WTC11 (cell line): ENCODE measurements around the gene CLDN6. TPM values are rescaled to one million over a fixed set of nuclear protein-coding genes. Genes with fewer than 3 reads are reported as not detected.

Source experiments
- ATAC-seq: fragments of 200-7000 bp; cut with Tn5 transposase; 2 replicates; pipeline ENCODE4 v1.10.0; 2021; ENCODE audit warnings: mild to moderate bottlenecking, moderate library complexity
- CTCF ChIA-PET: fragments of 300-600 bp; sonication (Branson Sonifier 250); formaldehyde crosslinking; loops from one replicate; lab custom pipeline; 2021; ENCODE audit warnings: antibody characterized with exemption; lab: Charles Lee
- POLR2A ChIA-PET: fragments of 350-600 bp; sonication (Branson Sonifier 250); formaldehyde crosslinking; loops from one replicate; lab custom pipeline; 2021; ENCODE audit warnings: antibody characterized with exemption; lab: Charles Lee
- DNase-seq: peaks from one replicate; pipeline ENCODE4 v3.0.0; 2021; ENCODE audit warnings: low spot score
- H3K27ac Mint-ChIP-seq: 2 replicates; pipeline ENCODE4 v1.8.0; 2021; ENCODE audit warnings: mixed read lengths
- H3K27me3 Mint-ChIP-seq: 2 replicates; pipeline ENCODE4 v1.8.0; 2021; ENCODE audit warnings: low read depth, mild to moderate bottlenecking, moderate library complexity, mixed read lengths
- H3K36me3 Mint-ChIP-seq: 2 replicates; pipeline ENCODE4 v1.8.0; 2021; ENCODE audit warnings: mixed read lengths
- H3K4me1 Mint-ChIP-seq: 2 replicates; pipeline ENCODE4 v1.8.0; 2022; ENCODE audit warnings: mixed read lengths
- H3K4me3 Mint-ChIP-seq: 2 replicates; pipeline ENCODE4 v1.8.0; 2021; ENCODE audit warnings: mild to moderate bottlenecking, moderate library complexity, mixed read lengths
- H3K9me3 Mint-ChIP-seq: 2 replicates; pipeline ENCODE4 v1.8.0; 2021; ENCODE audit warnings: mixed read lengths
- ATF3 ChIP-seq: sonication (generic); formaldehyde crosslinking; conservative IDR thresholded peaks from 2 replicates; pipeline ENCODE4 v1.8.1; 2022; ENCODE audit warnings: mild to moderate bottlenecking, missing genetic modification reagents
- ATF6 ChIP-seq: sonication (generic); formaldehyde crosslinking; IDR thresholded peaks from 2 replicates; pipeline ENCODE4 v1.8.1; 2023; ENCODE audit warnings: mild to moderate bottlenecking, missing genetic modification reagents
- CDX4 ChIP-seq: fragments of 250-450 bp; sonication (Bioruptor Pico); IDR thresholded peaks from 2 replicates; pipeline ENCODE4 v1.9.0; 2021; ENCODE audit warnings: moderate library complexity, mild to moderate bottlenecking, inconsistent platforms, borderline replicate concordance
- CREM ChIP-seq: sonication (generic); formaldehyde crosslinking; IDR thresholded peaks from 2 replicates; pipeline ENCODE4 v1.8.1; 2022; ENCODE audit warnings: mild to moderate bottlenecking, missing genetic modification reagents, moderate library complexity
- E2F4 ChIP-seq: sonication (generic); formaldehyde crosslinking; IDR thresholded peaks from 2 replicates; pipeline ENCODE4 v1.8.1; 2022; ENCODE audit warnings: low read depth, mild to moderate bottlenecking, moderate library complexity, missing genetic modification reagents, borderline replicate concordance
- E2F5 ChIP-seq: sonication (generic); formaldehyde crosslinking; IDR thresholded peaks from 2 replicates; pipeline ENCODE4 v1.8.1; 2022; ENCODE audit warnings: mild to moderate bottlenecking, moderate library complexity, missing genetic modification reagents
- ELF4 ChIP-seq: sonication (generic); formaldehyde crosslinking; IDR thresholded peaks from 2 replicates; pipeline ENCODE4 v1.8.1; 2022; ENCODE audit warnings: low read depth, mild to moderate bottlenecking, moderate library complexity, missing genetic modification reagents
- ETV6 ChIP-seq: sonication (generic); formaldehyde crosslinking; IDR thresholded peaks from 2 replicates; pipeline ENCODE4 v1.8.1; 2022; ENCODE audit warnings: mild to moderate bottlenecking, missing genetic modification reagents
- JUN ChIP-seq: sonication (generic); formaldehyde crosslinking; IDR thresholded peaks from 2 replicates; pipeline ENCODE4 v1.8.0; 2023; ENCODE audit warnings: mild to moderate bottlenecking, missing genetic modification reagents
- NFATC4 ChIP-seq: fragments of 250-450 bp; sonication (Bioruptor Pico); IDR thresholded peaks from 2 replicates; pipeline ENCODE4 v1.9.0; 2021; ENCODE audit warnings: mild to moderate bottlenecking
- SP1 ChIP-seq: sonication (generic); formaldehyde crosslinking; conservative IDR thresholded peaks from 2 replicates; pipeline ENCODE4 v1.8.1; 2022; ENCODE audit warnings: missing genetic modification reagents
- TEAD1 ChIP-seq: sonication (generic); formaldehyde crosslinking; IDR thresholded peaks from 2 replicates; pipeline ENCODE4 v1.8.0; 2022; ENCODE audit warnings: mild to moderate bottlenecking, missing genetic modification reagents
- TP53 ChIP-seq: sonication (generic); formaldehyde crosslinking; IDR thresholded peaks from 2 replicates; pipeline ENCODE4 v1.8.1; 2023; ENCODE audit warnings: mild to moderate bottlenecking, missing genetic modification reagents
- USF1 ChIP-seq: sonication (generic); formaldehyde crosslinking; IDR thresholded peaks from 2 replicates; pipeline ENCODE4 v1.8.0; 2022; ENCODE audit warnings: mild to moderate bottlenecking, missing genetic modification reagents
- ZBTB21 ChIP-seq: sonication (generic); formaldehyde crosslinking; IDR thresholded peaks from 2 replicates; pipeline ENCODE4 v1.8.1; 2023; ENCODE audit warnings: mild to moderate bottlenecking, missing genetic modification reagents, borderline replicate concordance
- ZNF121 ChIP-seq: sonication (generic); formaldehyde crosslinking; IDR thresholded peaks from 2 replicates; pipeline ENCODE4 v1.8.0; 2023; ENCODE audit warnings: missing genetic modification reagents
- ZNF138 ChIP-seq: sonication (generic); formaldehyde crosslinking; conservative IDR thresholded peaks from 2 replicates; pipeline ENCODE4 v1.8.1; 2022; ENCODE audit warnings: mild to moderate bottlenecking, moderate library complexity, missing genetic modification reagents
- ZNF281 ChIP-seq: sonication (generic); formaldehyde crosslinking; IDR thresholded peaks from 2 replicates; pipeline ENCODE4 v1.8.0; 2023; ENCODE audit warnings: mild to moderate bottlenecking, missing genetic modification reagents
- ZNF317 ChIP-seq: sonication (generic); formaldehyde crosslinking; IDR thresholded peaks from 2 replicates; pipeline ENCODE4 v1.8.1; 2023; ENCODE audit warnings: low read depth, mild to moderate bottlenecking, moderate library complexity, missing genetic modification reagents, borderline replicate concordance
- ZNF532 ChIP-seq: fragments of 250-450 bp; sonication (Bioruptor Pico); IDR thresholded peaks from 2 replicates; pipeline ENCODE4 v1.9.0; 2021; ENCODE audit warnings: mild to moderate bottlenecking, borderline replicate concordance
- total RNA-seq: library from RNA; stranded (reverse); gene quantifications from 3 replicates; pipeline ENCODE4 v1.2.3, GENCODE V29; 2021

The CLDN6 gene
- total RNA-seq, 1 experiment from 2014 or later, result 746 TPM

- H3K27ac Mint-ChIP-seq, result no peak overlapping the region
- ChIA-PET CTCF (interaction anchor here (0.9 to 2.0 kb wide), 5 partner anchors 15 to 74 kb away, joined by 3 to 8 read pairs (median 3); no protein-coding TSS in a partner anchor), POLR2A (no interaction called here)
- peaks cover 39% of the 10 kb centered on the region for H3K4me1 Mint-ChIP-seq
- ATAC-seq (no peak), DNase-seq (no peak)
- TF ChIP-seq ZNF121 (no peak), TP53 (no peak), TEAD1 (CRISPR knock-in tag) (no peak), E2F5 (no peak), ETV6 (CRISPR knock-in tag) (no peak), ELF4 (CRISPR knock-in tag) (no peak), E2F4 (no peak), ATF3 (CRISPR knock-in tag) (no peak), JUN (CRISPR knock-in tag) (no peak)
- peaks cover 6% of the 10 kb centered on the region; the same call in 1 of the 2 replicates for H3K27me3 Mint-ChIP-seq
- H3K4me3 Mint-ChIP-seq, result no peak overlapping the region
- H3K9me3 Mint-ChIP-seq, result no peaks in the 10 kb centered on the region
- no peaks in the 10 kb centered on the region for H3K36me3 Mint-ChIP-seq
Observed at GRCh38 chr16:2985462-2985861, 32.5 kb downstream of the CLDN6 start.

GRCh38 chr16:2983706-2984136, 34.3 kb downstream of the CLDN6 start:
- POLR2A ChIA-PET, result interaction anchor here (1.0 to 1.5 kb wide), 2 partner anchors 9 to 24 kb away, joined by 3 to 4 read pairs; no protein-coding TSS in a partner anchor
- Mint-ChIP-seq H3K27ac (0 out of 2 replicates have a peak overlapping the region, but pooled peaks have one; percentile 53), H3K9me3 (no peaks in the 10 kb centered on the region), H3K36me3 (no peaks in the 10 kb centered on the region), H3K27me3 (peaks cover 6% of the 10 kb centered on the region; the same call in 1 of the 2 replicates), H3K4me3 (peak overlapping the region; percentile 45), H3K4me1 (peaks cover 26% of the 10 kb centered on the region)
- CTCF ChIA-PET, result interaction anchor here (0.9 to 3.9 kb wide), 11 partner anchors 12 to 132 kb away, joined by 3 to 43 read pairs (median 5); partner anchors contain the start of gene KREMEN2
- DNase-seq, result peak; percentile 92
- ATAC-seq, result peak; percentile 31
- no peak for TF ChIP-seq ZNF317 (CRISPR knock-in tag)
- no peak for TF ChIP-seq ZNF532 (CRISPR knock-in tag)
- TF ChIP-seq ZBTB21, result no peak
- TF ChIP-seq USF1 (CRISPR knock-in tag), result no peak
- no peak for TF ChIP-seq NFATC4
- no peak for TF ChIP-seq ATF6
- TF ChIP-seq SP1, result peak; percentile 42; the same call in 1 of the 2 replicates
- no peak for TF ChIP-seq CDX4 (CRISPR knock-in tag)
- no peak for TF ChIP-seq ZNF281 (CRISPR knock-in tag)
- no peak for TF ChIP-seq CREM (CRISPR knock-in tag)
- no peak for TF ChIP-seq ZNF138 (CRISPR knock-in tag)
- no peak for TF ChIP-seq JUN (CRISPR knock-in tag)
- TF ChIP-seq E2F4, result no peak
